ENCODE data around the gene LNPEP. TPM values are rescaled to one million over a fixed set of nuclear protein-coding genes. Genes with fewer than 3 reads are reported as not detected.

LNPEP gene
- total and polyA plus RNA-seq, 12 donors: 5.4 to 87.4 (median 65.5) TPM

DNA sequence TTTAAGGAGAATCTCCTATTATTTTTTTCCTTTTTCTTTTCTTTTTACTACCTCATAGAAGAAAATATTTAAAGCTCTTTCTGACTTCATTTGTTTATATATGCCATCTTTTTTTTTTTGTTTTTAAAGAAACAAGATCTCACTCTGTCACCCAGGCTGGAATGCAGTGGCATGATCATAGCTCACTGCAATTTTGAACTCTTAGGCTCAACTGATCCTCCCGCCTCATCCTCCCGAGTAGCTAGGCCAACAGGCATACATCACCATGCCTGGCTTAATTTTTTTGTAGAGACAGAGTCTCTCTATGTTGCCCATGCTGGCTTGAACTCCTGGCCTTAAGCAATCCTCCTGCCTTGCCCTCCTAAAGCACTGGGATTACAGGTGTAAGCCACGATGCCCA lies 59.5 kb downstream of the LNPEP start:
- H3K4me1 ChIP-seq: no peaks in the 10 kb centered on the region
- peaks cover 0 to 94% (median 10%) of the 10 kb centered on the region in 9 donors for H3K36me3 ChIP-seq
- intact Hi-C loops (cut with DNase I): loop anchor here in 5 of 10 donors (5.0 to 10.0 kb wide), 6 partner anchors 121 to 221 kb away; partner anchors contain the start of genes ERAP2 (in 2 of the 5) and LIX1 (in 1 of the 5)
- H3K9me3 ChIP-seq: no peaks in the 10 kb centered on the region
- no peak overlapping the region for H3K27ac ChIP-seq
- H3K4me3 ChIP-seq: no peak overlapping the region
- no peak for DNase-seq
- H3K27me3 ChIP-seq: no peaks in the 10 kb centered on the region
- 81 to 86% methylated on average over 3 of the region's 3 CpGs for WGBS, 2 donors
- ATAC-seq: no peak
- TF ChIP-seq, protein P1, sequence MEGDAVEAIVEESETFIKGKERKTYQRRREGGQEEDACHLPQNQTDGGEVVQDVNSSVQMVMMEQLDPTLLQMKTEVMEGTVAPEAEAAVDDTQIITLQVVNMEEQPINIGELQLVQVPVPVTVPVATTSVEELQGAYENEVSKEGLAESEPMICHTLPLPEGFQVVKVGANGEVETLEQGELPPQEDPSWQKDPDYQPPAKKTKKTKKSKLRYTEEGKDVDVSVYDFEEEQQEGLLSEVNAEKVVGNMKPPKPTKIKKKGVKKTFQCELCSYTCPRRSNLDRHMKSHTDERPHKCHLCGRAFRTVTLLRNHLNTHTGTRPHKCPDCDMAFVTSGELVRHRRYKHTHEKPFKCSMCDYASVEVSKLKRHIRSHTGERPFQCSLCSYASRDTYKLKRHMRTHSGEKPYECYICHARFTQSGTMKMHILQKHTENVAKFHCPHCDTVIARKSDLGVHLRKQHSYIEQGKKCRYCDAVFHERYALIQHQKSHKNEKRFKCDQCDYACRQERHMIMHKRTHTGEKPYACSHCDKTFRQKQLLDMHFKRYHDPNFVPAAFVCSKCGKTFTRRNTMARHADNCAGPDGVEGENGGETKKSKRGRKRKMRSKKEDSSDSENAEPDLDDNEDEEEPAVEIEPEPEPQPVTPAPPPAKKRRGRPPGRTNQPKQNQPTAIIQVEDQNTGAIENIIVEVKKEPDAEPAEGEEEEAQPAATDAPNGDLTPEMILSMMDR (IDR thresholded peaks at IDR 0.05): no peak

DNA sequence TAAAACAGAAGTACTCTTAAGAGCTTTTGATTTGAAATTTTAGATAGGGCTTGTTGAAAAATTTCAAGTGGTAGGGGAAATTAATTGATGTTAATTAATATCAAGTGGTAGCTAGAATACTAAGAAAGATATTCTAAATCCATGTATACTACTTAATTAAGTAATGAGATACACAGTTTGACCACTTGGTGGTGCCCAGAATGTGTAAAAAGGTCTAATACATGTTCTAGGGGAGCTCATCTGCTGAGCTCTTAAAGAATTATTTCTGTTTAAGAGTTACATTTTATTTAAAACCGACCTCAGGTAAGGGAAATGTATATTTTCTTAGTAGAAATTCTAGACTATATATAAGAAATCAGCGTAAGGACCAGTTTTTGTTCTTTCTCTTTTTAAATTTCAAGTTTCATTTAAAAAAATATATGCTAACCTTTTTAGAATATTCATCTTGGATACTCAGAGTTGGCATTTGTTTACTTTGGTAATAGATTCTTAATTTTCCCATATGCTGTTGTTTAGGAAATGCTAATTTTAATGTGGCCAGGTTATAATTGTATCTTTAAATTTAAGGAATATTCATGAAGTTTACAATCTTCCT lies 61.5 kb downstream of the LNPEP start:
- TF ChIP-seq, protein P1 (IDR thresholded peaks at IDR 0.05): peak; percentile 5 to 62 (median 50)
- Histone ChIP-seq H3K27ac (no peak overlapping the region), H3K27me3 (no peaks in the 10 kb centered on the region), H3K4me3 (no peak overlapping the region), H3K4me1 (no peaks in the 10 kb centered on the region), H3K9me3 (no peaks in the 10 kb centered on the region), H3K36me3 (peaks cover 0 to 90% (median 10%) of the 10 kb centered on the region in 9 donors)
- WGBS, 2 donors: 53 to 56% methylated on average over 2 of the region's 2 CpGs
- DNase-seq: peak in 1 of 2 donors; percentile 13
- intact Hi-C loops (cut with DNase I): loop anchor here in 5 of 10 donors (5.0 to 10.0 kb wide), 6 partner anchors 123 to 223 kb away; partner anchors contain the start of genes ERAP2 (in 2 of the 5) and LIX1 (in 1 of the 5)
- ATAC-seq: peak in 1 of 8 donors; percentile 58

GRCh38 chr5:96999856-97000255 lies 64.0 kb downstream of the LNPEP start:
- DNase-seq (no peak), ATAC-seq (no peak)
- no peaks in the 10 kb centered on the region for H3K9me3 ChIP-seq
- H3K4me1 ChIP-seq: no peaks in the 10 kb centered on the region
- H3K4me3 ChIP-seq: no peak overlapping the region
- H3K27me3 ChIP-seq: no peaks in the 10 kb centered on the region
- intact Hi-C loops (cut with DNase I): loop anchor here in 8 of 10 donors (5.0 to 10.0 kb wide), 8 partner anchors 125 to 225 kb away; partner anchors contain the start of genes ERAP2 (in 3 of the 8) and LIX1 (in 2 of the 8)
- TF ChIP-seq, protein P1 (IDR thresholded peaks at IDR 0.05): no peak
- no peak overlapping the region for H3K27ac ChIP-seq
- peaks cover 0 to 90% (median 17%) of the 10 kb centered on the region in 9 donors for H3K36me3 ChIP-seq
- WGBS, 2 donors: 70 to 75% methylated on average over 1 of the region's 1 CpG

DNA sequence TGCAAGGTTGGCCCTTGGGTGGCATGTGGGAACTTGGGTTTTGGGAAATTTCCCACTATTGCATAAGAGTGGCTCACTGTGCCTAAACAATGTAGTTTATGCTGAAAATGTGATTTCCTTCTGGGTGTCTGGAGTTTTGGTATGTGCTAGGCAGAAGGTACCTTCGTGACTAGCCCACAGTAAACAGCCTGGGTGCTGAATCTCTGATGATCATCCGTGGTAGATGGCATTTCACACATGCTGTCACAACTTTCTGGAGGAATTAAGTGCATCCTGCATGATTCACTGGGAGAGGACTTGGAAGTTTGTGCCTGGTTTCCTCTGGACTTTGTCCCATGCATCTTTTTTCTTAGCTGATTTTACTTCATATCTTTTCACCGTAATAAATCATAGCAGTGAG lies 64.5 kb downstream of the LNPEP start:
- Histone ChIP-seq H3K27me3 (no peaks in the 10 kb centered on the region), H3K27ac (no peak overlapping the region), H3K4me1 (no peaks in the 10 kb centered on the region), H3K36me3 (peaks cover 0 to 90% (median 16%) of the 10 kb centered on the region in 9 donors), H3K9me3 (no peaks in the 10 kb centered on the region), H3K4me3 (no peak overlapping the region)
- whole genome bisulfite sequencing, 2 donors: 85 to 91% methylated on average over 3 of the region's 3 CpGs
- intact Hi-C loops (cut with DNase I): loop anchor here in 4 of 10 donors (5.0 to 10.0 kb wide), 5 partner anchors 126 to 162 kb away; partner anchors contain the start of genes ERAP2 (in 1 of the 4) and LIX1 (in 1 of the 4)
- DNase-seq (no peak), ATAC-seq (no peak)
- TF ChIP-seq, protein P1 (IDR thresholded peaks at IDR 0.05): no peak
